Fibroblast of lung (primary cell): Measurements from ENCODE around the gene RPRD1A. TPM values are rescaled to one million over a fixed set of nuclear protein-coding genes. Genes with fewer than 3 reads are reported as not detected.

Source experiments
- DNase-seq, 2 donors: peaks; one replicate each; pipeline versions ENCODE4 v3.0.0 to v3.0.0-alpha.2; 2010; ENCODE audit warnings: low read depth in 2 of 2
- H2AFZ ChIP-seq: 2 replicates; pipeline ENCODE4 v1.5.1; 2012; ENCODE audit warnings: low read length, control low read depth, inconsistent platforms
- H3K27ac ChIP-seq: 2 replicates; pipeline ENCODE4 v1.5.1; 2011; ENCODE audit warnings: low read length, control low read depth; ENCODE audit not compliant: insufficient read depth
- H3K27me3 ChIP-seq: 2 replicates; pipeline ENCODE4 v1.5.1; 2011; ENCODE audit warnings: mild to moderate bottlenecking, low read length; ENCODE audit not compliant: control insufficient read depth, insufficient read depth
- H3K36me3 ChIP-seq: 2 replicates; pipeline ENCODE4 v1.5.1; 2011; ENCODE audit warnings: low read length; ENCODE audit not compliant: control insufficient read depth, insufficient read depth
- H3K4me1 ChIP-seq: 2 replicates; pipeline ENCODE4 v1.5.1; 2011; ENCODE audit warnings: low read length; ENCODE audit not compliant: control insufficient read depth, insufficient read depth; ENCODE audit errors: extremely low read depth
- H3K4me2 ChIP-seq: 2 replicates; pipeline ENCODE4 v1.5.1; 2011; ENCODE audit warnings: low read length, control low read depth; ENCODE audit not compliant: insufficient read depth; ENCODE audit errors: extremely low read depth
- H3K4me3 ChIP-seq, 4 experiments: fragments of 200-600 bp in 1 of 4; sonication (generic) in 1 of 4; replicated peaks in 1 of 4; 2 replicates each; pipeline ENCODE4 v1.5.1; 2011 to 2016; ENCODE audit warnings: low read length in 4 of 4, low read depth in 3 of 4, mild to moderate bottlenecking in 3 of 4, control low read depth in 2 of 4, inconsistent platforms in 1 of 4, mixed read lengths in 1 of 4; ENCODE audit not compliant: insufficient read depth in 1 of 4; ENCODE audit errors: control extremely low read depth in 1 of 4
- H3K79me2 ChIP-seq: 2 replicates; pipeline ENCODE4 v1.5.1; 2012; ENCODE audit warnings: mild to moderate bottlenecking, low read length, inconsistent platforms; ENCODE audit not compliant: control insufficient read depth, insufficient read depth
- H3K9ac ChIP-seq: 2 replicates; pipeline ENCODE4 v1.5.1; 2011; ENCODE audit warnings: mild to moderate bottlenecking, low read length, control low read depth; ENCODE audit not compliant: insufficient read depth
- H3K9me3 ChIP-seq: 2 replicates; pipeline ENCODE4 v1.5.1; 2012; ENCODE audit warnings: low read depth, low read length; ENCODE audit not compliant: control insufficient read depth, insufficient read depth
- H4K20me1 ChIP-seq: 2 replicates; pipeline ENCODE4 v1.5.1; 2011; ENCODE audit warnings: low read length; ENCODE audit not compliant: control insufficient read depth, insufficient read depth; ENCODE audit errors: extremely low read depth
- EZH2 ChIP-seq: IDR thresholded peaks from 2 replicates; pipeline ENCODE4 v1.5.1; 2012; ENCODE audit warnings: low read length, control low read depth, mild to moderate bottlenecking; ENCODE audit errors: missing control alignments
- polyA plus RNA-seq, 2 donors: library from polyadenylated mRNA; depleted of rRNA in 1 of 2; stranded (reverse) in 1 of 2; unstranded in 1 of 2; fragments of >200 nt; gene quantifications; 2 replicates each; pipeline ENCODE4 v1.2.1, GENCODE V29; 2011 to 2012; ENCODE audit warnings: missing spikeins in 1 of 2
- total RNA-seq: library from RNA; depleted of rRNA; stranded (reverse); fragments of >200 nt; gene quantifications from 2 replicates; pipeline ENCODE4 v1.2.1, GENCODE V29; 2014
- TF ChIP-seq, protein P1 (sequence below), 2 donors: IDR thresholded peaks in 1 of 2; conservative IDR thresholded peaks in 1 of 2; 1 replicate in 1 of 2; 2 replicates in 1 of 2; pipeline ENCODE4 v1.5.1; 2011 to 2012; ENCODE audit warnings: low read length in 2 of 2, control low read depth in 1 of 2, inconsistent platforms in 1 of 2, low read depth in 1 of 2, mild to moderate bottlenecking in 1 of 2

The RPRD1A gene
- total and polyA plus RNA-seq, 2 donors (not counting 1 experiment from before 2014, with no cell fraction given): 36.4 to 46.2 TPM

DNA sequence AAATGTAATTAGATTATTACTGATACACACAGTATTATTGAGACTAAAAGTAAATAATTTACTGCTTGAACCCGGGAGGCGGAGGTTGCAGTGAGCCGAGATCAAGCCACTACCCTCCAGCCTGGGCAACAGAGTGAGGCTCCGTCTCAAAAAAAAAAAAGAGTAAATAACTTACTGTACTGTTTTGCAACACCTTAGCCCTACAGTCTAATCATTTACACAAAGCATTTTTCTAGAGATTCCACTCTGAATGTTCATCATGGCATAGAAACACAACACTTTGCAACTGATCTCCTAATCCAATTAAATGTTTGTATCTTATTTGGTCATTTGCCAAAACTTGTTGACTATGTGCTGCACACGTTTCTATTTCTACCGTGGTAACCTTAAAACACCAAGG is 118.3 kb downstream of the RPRD1A start:
- no peaks in the 10 kb centered on the region for H4K20me1 ChIP-seq
- no peak overlapping the region for H2AFZ ChIP-seq
- H3K4me2 ChIP-seq: no peak overlapping the region
- H3K79me2 ChIP-seq: no peaks in the 10 kb centered on the region
- no peak overlapping the region for H3K4me3 ChIP-seq
- no peak overlapping the region for H3K27ac ChIP-seq
- no peak for DNase-seq
- H3K9ac ChIP-seq: no peak overlapping the region
- no peaks in the 10 kb centered on the region for H3K4me1 ChIP-seq
- H3K9me3 ChIP-seq: no peaks in the 10 kb centered on the region
- no peaks in the 10 kb centered on the region for H3K36me3 ChIP-seq
- H3K27me3 ChIP-seq: peaks cover 6% of the 10 kb centered on the region
- TF ChIP-seq, protein P1, sequence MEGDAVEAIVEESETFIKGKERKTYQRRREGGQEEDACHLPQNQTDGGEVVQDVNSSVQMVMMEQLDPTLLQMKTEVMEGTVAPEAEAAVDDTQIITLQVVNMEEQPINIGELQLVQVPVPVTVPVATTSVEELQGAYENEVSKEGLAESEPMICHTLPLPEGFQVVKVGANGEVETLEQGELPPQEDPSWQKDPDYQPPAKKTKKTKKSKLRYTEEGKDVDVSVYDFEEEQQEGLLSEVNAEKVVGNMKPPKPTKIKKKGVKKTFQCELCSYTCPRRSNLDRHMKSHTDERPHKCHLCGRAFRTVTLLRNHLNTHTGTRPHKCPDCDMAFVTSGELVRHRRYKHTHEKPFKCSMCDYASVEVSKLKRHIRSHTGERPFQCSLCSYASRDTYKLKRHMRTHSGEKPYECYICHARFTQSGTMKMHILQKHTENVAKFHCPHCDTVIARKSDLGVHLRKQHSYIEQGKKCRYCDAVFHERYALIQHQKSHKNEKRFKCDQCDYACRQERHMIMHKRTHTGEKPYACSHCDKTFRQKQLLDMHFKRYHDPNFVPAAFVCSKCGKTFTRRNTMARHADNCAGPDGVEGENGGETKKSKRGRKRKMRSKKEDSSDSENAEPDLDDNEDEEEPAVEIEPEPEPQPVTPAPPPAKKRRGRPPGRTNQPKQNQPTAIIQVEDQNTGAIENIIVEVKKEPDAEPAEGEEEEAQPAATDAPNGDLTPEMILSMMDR (conservative IDR thresholded peaks at IDR 0.05 in 1 of 2, IDR thresholded peaks at IDR 0.05 in 1 of 2; ENCODE audit: low read depth in 1 of 2, low read length in 2 of 2): no peak
- TF ChIP-seq EZH2: no peak

DNA sequence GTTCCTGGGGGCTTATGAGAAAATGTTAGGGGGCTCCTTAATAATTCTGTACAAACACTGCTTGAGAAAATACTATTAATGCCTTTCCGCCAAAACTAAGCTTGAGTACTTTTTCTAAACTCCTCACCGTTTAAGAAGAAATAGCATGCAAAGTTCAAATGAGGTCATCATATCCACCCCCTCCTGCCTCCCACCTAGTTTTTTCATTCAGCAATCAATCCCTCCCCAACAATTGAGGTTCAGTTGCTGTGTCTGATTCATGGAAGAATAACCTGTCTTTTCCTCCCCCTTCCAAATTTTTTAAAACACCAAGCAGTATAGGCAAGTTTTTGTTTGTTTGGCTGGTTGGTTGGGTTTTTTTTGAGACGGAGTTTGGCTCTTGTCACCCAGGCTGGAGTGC is 119.3 kb downstream of the RPRD1A start:
- TF ChIP-seq EZH2: no peak
- TF ChIP-seq, protein P1 (conservative IDR thresholded peaks at IDR 0.05 in 1 of 2, IDR thresholded peaks at IDR 0.05 in 1 of 2; ENCODE audit: low read depth in 1 of 2, low read length in 2 of 2): no peak
- no peak overlapping the region for H3K27ac ChIP-seq
- no peaks in the 10 kb centered on the region for H3K4me1 ChIP-seq
- no peak overlapping the region for H3K4me2 ChIP-seq
- no peaks in the 10 kb centered on the region for H3K9me3 ChIP-seq
- no peaks in the 10 kb centered on the region for H3K36me3 ChIP-seq
- no peak overlapping the region for H3K4me3 ChIP-seq
- no peaks in the 10 kb centered on the region for H3K79me2 ChIP-seq
- H2AFZ ChIP-seq: no peak overlapping the region
- no peaks in the 10 kb centered on the region for H4K20me1 ChIP-seq
- no peak overlapping the region for H3K9ac ChIP-seq
- DNase-seq: no peak
- peaks cover 6% of the 10 kb centered on the region for H3K27me3 ChIP-seq

DNA sequence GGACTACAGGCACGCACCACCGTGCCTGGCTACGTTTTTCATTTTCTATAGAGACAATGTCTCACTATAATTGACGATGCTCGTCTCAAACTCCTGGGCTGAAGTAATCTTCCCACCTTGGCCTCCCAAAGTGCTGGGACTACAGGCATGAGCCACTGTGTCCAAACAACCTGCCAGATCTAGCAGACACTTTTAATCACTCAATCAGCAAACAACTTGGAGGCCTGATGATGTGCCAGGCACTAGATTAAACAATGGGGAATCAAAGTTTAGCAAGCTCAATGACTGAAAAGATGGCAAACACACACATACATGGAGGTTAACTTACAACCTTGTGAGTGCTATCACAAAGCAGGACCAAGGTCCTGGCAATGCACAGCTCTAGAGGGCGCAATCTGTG is 124.7 kb downstream of the RPRD1A start:
- H3K4me3 ChIP-seq: no peak overlapping the region
- no peak for TF ChIP-seq EZH2
- TF ChIP-seq, protein P1 (conservative IDR thresholded peaks at IDR 0.05 in 1 of 2, IDR thresholded peaks at IDR 0.05 in 1 of 2; ENCODE audit: low read depth in 1 of 2, low read length in 2 of 2): no peak
- no peaks in the 10 kb centered on the region for H3K9me3 ChIP-seq
- no peaks in the 10 kb centered on the region for H3K27me3 ChIP-seq
- no peak overlapping the region for H3K9ac ChIP-seq
- H3K4me2 ChIP-seq: no peak overlapping the region
- no peaks in the 10 kb centered on the region for H3K36me3 ChIP-seq
- no peaks in the 10 kb centered on the region for H3K79me2 ChIP-seq
- no peaks in the 10 kb centered on the region for H3K4me1 ChIP-seq
- no peak for DNase-seq
- no peak overlapping the region for H3K27ac ChIP-seq
- no peaks in the 10 kb centered on the region for H4K20me1 ChIP-seq
- no peak overlapping the region for H2AFZ ChIP-seq
